Esophagus muscularis mucosa (tissue), 4 donors: ENCODE data around the gene MUC21. TPM values are rescaled to one million over a fixed set of nuclear protein-coding genes. Genes with fewer than 3 reads are reported as not detected.

Experiments used
- DNase-seq: peaks from one replicate; pipeline ENCODE4 v3.0.0-alpha.2; 2017; ENCODE audit errors: extremely low spot score
- H3K27ac ChIP-seq, 4 donors: fragments of 200-600 bp; sonication (generic); replicated peaks in 1 of 4; 1 replicate in 3 of 4; 2 replicates in 1 of 4; pipeline ENCODE4 v1.5.1; 2016 to 2019; ENCODE audit warnings: mild to moderate bottlenecking in 1 of 4
- H3K27me3 ChIP-seq, 4 donors: fragments of 200-600 bp; sonication (generic); one replicate each; pipeline versions ENCODE4 v1.5.1 to v1.6.0; 2016 to 2019
- H3K36me3 ChIP-seq, 4 donors: fragments of 200-600 bp; sonication (generic); one replicate each; pipeline ENCODE4 v1.5.1; 2016 to 2019
- H3K4me1 ChIP-seq, 4 donors: fragments of 200-600 bp; sonication (generic); one replicate each; pipeline ENCODE4 v1.5.1; 2016 to 2019
- H3K4me3 ChIP-seq, 4 donors: fragments of 200-600 bp; sonication (generic); 1 replicate in 2 of 4; 2 replicates in 2 of 4; pipeline ENCODE4 v1.5.1; 2016 to 2019; ENCODE audit warnings: mild to moderate bottlenecking in 4 of 4, moderate library complexity in 1 of 4
- H3K9me3 ChIP-seq, 4 donors: fragments of 200-600 bp; sonication (generic); 1 replicate in 3 of 4; 2 replicates in 1 of 4; pipeline ENCODE4 v1.5.1; 2016 to 2019
- EP300 ChIP-seq: sonication (generic); formaldehyde crosslinking; IDR thresholded peaks from one replicate; pipeline ENCODE4 v1.6.1; 2017; ENCODE audit warnings: antibody characterized with exemption
- POLR2A ChIP-seq: fragments of 450-650 bp; IDR thresholded peaks from one replicate; pipeline ENCODE4 v1.6.1; 2017; ENCODE audit warnings: antibody characterized with exemption, moderate library complexity, mild to moderate bottlenecking, low read depth
- POLR2AphosphoS5 ChIP-seq, 2 donors: sonication (generic); formaldehyde crosslinking; IDR thresholded peaks; one replicate each; pipeline ENCODE4 v1.6.1; 2017; ENCODE audit warnings: antibody characterized with exemption in 2 of 2
- WGBS: methylation state at CpG from one replicate; pipeline ENCODE4 v1.1.5; 2018; 5-methylcytosine and 5-hydroxymethylcytosine counted together
- intact Hi-C: fragments of 100-400 bp; cut with DNase I; formaldehyde crosslinking; loops from one replicate; pipeline ENCODE4 v1.15.1; 2023
- total RNA-seq, 4 donors: library from RNA; depleted of rRNA; stranded (reverse); fragments of >200 nt; gene quantifications; one replicate each; pipeline versions ENCODE4 v1.1.0 to v1.2.1, GENCODE V29; 2016
- TF ChIP-seq, protein P1 (sequence below), 3 experiments: fragments of 200-600 bp in 2 of 3; fragments of 450-650 bp in 1 of 3; sonication (generic) in 2 of 3; IDR thresholded peaks; one replicate each; pipeline ENCODE4 v1.5.1; 2017 to 2019; ENCODE audit warnings: antibody characterized with exemption in 3 of 3, mild to moderate bottlenecking in 2 of 3, moderate library complexity in 1 of 3

Gene MUC21
- total RNA-seq, 4 donors from 2014 or later, result 2.1 TPM; not detected in 3

DNA sequence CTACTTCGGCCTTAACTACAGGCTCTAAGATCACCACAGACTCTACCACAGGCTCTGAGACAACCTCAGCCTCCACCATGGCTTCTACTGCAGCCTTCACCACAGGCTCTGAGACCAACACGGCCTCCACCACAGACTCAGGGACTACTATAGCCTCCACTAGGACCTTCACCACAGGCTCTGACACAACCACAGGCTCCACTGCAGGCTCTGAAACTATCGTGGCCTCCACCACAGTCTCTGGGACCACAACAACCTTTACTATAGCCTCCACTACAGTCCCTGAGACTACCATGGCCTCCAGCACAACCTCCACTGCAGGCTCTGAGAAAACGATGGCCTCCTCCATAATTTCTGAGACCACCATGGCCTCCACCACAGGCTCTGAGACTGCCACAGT lies 42.1 kb downstream of the MUC21 start:
- no peaks in the 10 kb centered on the region for H3K4me1 ChIP-seq
- intact Hi-C loops, result no loop called here
- H3K4me3 ChIP-seq, result no peak overlapping the region
- DNase-seq, result no peak
- no peaks in the 10 kb centered on the region for H3K36me3 ChIP-seq
- no peaks in the 10 kb centered on the region for H3K9me3 ChIP-seq
- TF ChIP-seq, protein P1, sequence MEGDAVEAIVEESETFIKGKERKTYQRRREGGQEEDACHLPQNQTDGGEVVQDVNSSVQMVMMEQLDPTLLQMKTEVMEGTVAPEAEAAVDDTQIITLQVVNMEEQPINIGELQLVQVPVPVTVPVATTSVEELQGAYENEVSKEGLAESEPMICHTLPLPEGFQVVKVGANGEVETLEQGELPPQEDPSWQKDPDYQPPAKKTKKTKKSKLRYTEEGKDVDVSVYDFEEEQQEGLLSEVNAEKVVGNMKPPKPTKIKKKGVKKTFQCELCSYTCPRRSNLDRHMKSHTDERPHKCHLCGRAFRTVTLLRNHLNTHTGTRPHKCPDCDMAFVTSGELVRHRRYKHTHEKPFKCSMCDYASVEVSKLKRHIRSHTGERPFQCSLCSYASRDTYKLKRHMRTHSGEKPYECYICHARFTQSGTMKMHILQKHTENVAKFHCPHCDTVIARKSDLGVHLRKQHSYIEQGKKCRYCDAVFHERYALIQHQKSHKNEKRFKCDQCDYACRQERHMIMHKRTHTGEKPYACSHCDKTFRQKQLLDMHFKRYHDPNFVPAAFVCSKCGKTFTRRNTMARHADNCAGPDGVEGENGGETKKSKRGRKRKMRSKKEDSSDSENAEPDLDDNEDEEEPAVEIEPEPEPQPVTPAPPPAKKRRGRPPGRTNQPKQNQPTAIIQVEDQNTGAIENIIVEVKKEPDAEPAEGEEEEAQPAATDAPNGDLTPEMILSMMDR (IDR thresholded peaks at IDR 0.05), result no peak
- TF ChIP-seq POLR2AphosphoS5 (IDR thresholded peaks at IDR 0.05), result no peak
- TF ChIP-seq POLR2A, result no peak
- TF ChIP-seq EP300, result no peak
- 91% methylated on average over 4 of the region's 4 CpGs for WGBS
- H3K27me3 ChIP-seq, result peaks cover 0 to 47% (median 0%) of the 10 kb centered on the region in 4 donors
- no peak overlapping the region for H3K27ac ChIP-seq

DNA sequence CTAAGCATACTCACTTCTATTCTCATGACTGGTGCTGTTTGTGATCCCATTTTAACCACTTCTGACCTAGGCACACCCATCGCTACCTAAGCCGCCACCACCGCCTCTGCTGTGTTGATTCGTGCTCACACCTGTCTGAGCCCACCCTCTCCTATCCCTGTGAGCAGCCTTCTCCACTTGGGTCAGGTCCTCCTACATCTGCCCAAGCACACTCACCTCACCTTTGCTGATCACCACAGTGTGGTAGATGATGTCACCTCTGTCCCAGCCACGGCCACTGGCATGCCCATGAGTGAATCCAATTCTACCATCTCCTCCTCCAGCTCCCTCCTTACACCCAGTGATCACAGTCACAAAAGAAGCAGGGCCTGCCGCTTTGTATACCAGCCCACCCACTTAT lies 47.6 kb downstream of the MUC21 start:
- intact Hi-C loops, result no loop called here
- H3K27me3 ChIP-seq, result peaks cover 0 to 35% (median 0%) of the 10 kb centered on the region in 4 donors
- no peaks in the 10 kb centered on the region for H3K36me3 ChIP-seq
- H3K27ac ChIP-seq, result no peak overlapping the region
- WGBS, result 86% methylated on average over 6 of the region's 6 CpGs
- H3K4me1 ChIP-seq, result no peaks in the 10 kb centered on the region
- no peak overlapping the region for H3K4me3 ChIP-seq
- no peak for DNase-seq
- no peaks in the 10 kb centered on the region for H3K9me3 ChIP-seq
- TF ChIP-seq, protein P1 (IDR thresholded peaks at IDR 0.05), result no peak
- TF ChIP-seq EP300 (no peak), POLR2AphosphoS5 (IDR thresholded peaks at IDR 0.05) (no peak)

DNA sequence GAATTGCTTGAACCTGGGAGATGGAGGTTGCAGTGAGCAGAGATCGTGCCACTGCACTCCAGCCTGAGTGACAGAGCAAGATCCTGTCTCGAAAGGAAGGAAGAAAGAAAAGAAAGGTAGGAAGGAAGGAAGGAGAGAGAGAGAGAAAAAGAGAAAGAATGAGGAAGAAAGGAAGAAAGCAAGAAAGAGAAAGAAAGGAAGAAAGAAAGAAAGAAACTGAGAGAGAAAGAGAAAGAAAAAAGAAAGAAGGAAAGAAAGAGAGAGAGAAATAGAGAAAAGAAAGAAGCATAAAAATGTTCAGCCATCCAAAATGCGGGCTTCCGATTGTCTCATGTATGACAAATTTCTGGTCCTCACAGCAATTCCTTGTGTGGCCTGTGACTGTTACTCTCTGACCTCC lies 49.6 kb downstream of the MUC21 start:
- Histone ChIP-seq H3K36me3 (no peaks in the 10 kb centered on the region), H3K9me3 (no peaks in the 10 kb centered on the region), H3K27me3 (peaks cover 0 to 21% (median 0%) of the 10 kb centered on the region in 4 donors), H3K4me3 (no peak overlapping the region), H3K27ac (no peak overlapping the region), H3K4me1 (no peaks in the 10 kb centered on the region)
- intact Hi-C loops, result no loop called here
- TF ChIP-seq, protein P1 (IDR thresholded peaks at IDR 0.05), result no peak
- TF ChIP-seq POLR2A, result no peak
- no peak for TF ChIP-seq EP300
- no peak for TF ChIP-seq POLR2AphosphoS5 (IDR thresholded peaks at IDR 0.05)
- WGBS, result 89% methylated on average over 4 of the region's 4 CpGs
- no peak for DNase-seq

DNA sequence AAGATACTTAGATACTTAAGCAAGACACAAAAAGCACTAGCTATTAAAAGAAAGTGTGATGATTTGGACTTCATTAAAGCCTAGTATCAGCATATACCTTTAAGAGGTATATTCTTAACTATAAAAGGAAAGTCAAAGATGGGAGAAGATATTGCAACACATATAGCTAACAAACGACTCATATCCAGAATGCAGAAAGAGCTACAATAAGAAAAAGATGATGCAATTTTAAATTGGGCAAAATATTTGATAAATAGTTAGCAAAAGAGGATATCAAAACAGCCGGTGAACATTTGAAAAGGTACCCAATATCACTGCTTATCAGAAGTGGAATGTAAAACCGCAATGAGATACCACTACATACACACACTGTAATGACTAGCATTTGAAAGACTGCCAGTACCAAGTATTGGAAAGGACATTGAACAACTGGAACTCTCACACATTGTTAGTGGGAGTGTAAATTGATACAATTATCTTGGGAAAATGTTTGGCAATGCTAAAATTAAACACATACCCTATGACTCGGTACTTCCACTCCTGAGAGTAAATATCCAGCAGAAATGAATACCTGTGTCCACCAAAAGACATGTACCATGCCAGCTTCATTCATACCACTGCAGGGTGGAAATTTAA lies 52.5 kb downstream of the MUC21 start:
- TF ChIP-seq POLR2AphosphoS5 (IDR thresholded peaks at IDR 0.05) (no peak), EP300 (no peak), POLR2A (no peak)
- TF ChIP-seq, protein P1 (IDR thresholded peaks at IDR 0.05), result no peak
- no peak overlapping the region for H3K4me3 ChIP-seq
- no peaks in the 10 kb centered on the region for H3K36me3 ChIP-seq
- no peak overlapping the region for H3K27ac ChIP-seq
- intact Hi-C loops, result no loop called here
- peaks cover 0 to 5% (median 0%) of the 10 kb centered on the region in 4 donors for H3K27me3 ChIP-seq
- H3K9me3 ChIP-seq, result no peaks in the 10 kb centered on the region
- no peaks in the 10 kb centered on the region for H3K4me1 ChIP-seq
- WGBS, result 61% methylated on average over 4 of the region's 4 CpGs
- no peak for DNase-seq

DNA sequence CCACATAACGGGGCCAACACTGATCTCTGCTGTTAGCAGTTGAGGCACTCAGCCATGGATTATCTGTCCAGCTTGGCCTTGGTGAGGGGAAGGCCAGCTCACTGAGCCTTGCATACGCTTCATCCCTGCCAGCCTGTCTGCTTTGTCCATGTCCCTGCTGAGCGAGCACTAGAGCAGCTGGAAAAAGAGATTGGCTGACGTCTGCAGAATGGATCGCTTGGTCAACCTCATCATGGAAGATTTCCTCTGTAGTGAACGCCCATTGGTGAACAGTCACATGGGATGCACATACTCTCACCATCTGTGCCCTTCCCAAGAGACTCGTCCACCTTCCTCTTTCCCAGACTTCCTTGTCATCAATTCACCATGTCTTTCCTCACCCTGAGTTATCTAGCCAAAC lies 53.7 kb downstream of the MUC21 start:
- intact Hi-C loops, result no loop called here
- TF ChIP-seq EP300 (no peak), POLR2AphosphoS5 (IDR thresholded peaks at IDR 0.05) (no peak), POLR2A (no peak)
- TF ChIP-seq, protein P1 (IDR thresholded peaks at IDR 0.05), result no peak
- DNase-seq, result no peak

More for the DNA sequence above, 53.7 kb downstream of the MUC21 start:
- Histone ChIP-seq H3K4me1 (no peaks in the 10 kb centered on the region), H3K36me3 (no peaks in the 10 kb centered on the region), H3K4me3 (no peak overlapping the region), H3K9me3 (no peaks in the 10 kb centered on the region), H3K27ac (no peak overlapping the region), H3K27me3 (peaks cover 0 to 5% (median 0%) of the 10 kb centered on the region in 4 donors)
- 78% methylated on average over 7 of the region's 7 CpGs for WGBS
